Measurements from ENCODE around the gene EHD4.

Gene EHD4

DNA sequence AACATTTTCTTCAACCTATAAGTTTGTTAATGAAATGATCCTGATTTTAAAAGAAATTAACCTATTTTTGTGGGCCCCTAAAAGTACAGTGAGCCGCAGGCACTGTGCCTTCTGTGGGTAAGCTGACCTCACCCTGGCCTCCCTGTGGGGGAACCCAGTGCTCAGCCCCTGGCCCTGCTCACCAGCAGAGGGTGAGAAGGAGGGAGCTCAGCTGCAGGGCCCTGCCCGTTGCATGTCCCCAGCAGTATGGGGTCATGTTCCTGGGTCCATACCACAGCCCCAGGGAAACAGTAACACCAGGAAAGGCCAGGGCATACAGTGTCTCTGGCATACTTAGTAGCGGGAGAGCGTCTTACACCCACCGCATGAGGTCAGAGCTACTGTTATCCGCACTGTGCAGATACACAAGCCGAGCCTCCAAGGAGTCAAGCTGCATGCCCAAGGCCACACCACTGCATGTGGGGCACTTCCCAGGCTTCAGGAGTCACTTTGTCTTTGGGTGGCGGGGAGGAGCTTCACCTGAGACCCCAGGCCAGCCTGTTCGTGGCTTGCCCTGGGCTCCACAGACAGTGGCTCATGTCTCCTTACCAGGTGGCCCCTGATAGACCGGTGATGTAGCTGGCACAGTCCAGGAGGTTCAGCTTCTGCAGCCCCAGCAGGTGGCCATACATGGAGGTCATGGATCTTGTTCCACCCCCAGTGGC is 22.6 kb upstream of the EHD4 start:
- no peak for DNase-seq (ENCODE audit: low spot score)

DNA sequence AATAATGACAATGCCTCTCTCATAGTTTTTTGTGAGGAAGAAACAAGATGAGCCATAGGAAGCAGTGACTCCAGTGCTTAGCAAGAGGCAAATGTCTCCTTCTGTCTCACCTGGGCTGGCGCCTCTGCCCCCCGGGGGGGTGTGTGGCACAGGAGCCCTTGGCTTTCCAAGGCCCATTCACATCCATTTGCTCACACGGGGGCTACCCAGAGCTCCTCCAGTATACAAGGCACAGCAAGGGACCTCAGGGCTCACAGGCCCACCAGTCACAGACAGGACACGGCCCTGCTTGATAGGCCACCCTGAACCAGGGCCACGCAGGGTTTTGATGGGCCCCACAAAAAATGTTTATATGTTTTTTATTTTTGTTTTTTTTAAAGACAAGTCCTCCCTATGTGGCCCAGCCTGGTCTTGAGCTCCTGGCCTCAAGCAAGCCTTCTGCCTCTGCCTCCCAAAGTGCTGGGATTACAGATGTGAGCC is 21.9 kb upstream of the EHD4 start:
- no peak for DNase-seq (ENCODE audit: low spot score)

DNA sequence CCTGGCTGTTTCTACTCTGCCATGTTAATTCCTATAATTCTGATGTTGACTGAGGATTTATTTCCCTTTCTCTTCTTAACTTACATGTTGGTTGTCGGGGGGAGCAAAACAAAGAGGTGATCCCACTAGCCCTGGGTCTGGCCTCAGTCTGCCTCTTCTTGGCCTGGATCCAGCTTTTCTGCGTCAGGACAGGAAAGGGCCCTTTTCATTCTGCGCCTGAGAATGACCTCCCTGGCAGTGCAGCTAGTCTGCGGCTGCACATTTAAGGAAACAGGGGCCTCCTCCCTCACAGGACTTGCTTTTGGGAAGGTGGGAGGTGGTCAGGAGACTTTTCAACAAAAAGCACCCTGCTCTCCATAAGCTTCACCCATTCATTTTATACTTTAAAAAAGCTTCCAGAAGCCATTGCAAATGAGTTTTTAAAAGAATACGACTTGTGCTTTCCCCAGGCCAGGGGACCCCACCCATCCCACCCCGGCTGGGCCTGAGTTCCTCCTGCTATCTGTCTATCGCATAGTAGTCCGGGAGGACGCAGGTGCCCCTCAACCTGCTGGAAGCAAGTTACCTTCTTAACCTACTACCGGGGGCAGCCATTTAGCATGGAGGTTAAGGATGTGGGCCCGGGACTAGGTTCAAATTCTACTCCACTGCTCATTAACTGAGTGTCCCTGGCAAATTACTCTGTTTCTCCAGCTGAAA is 21.3 kb upstream of the EHD4 start:
- no peak for DNase-seq (ENCODE audit: low spot score)

DNA sequence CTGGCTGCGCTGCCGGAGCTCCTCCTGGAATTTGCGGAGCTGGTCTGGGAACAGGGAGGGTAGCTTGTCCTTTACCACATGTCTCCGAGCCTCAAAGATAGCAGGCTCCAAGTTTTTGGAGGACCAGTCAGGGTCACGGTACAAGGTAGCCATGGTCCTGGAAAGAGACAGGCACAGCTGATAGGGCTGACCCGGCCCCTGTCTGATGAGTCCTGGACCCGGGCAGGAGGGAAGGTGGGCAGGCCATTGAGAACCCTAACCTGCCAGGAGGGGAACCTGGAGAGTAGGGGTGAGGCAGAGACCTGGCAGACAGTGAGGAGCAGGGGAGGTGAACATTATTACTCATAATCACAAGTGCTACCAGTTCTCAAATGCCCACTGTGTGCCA is 20.4 kb upstream of the EHD4 start:
- no peak for DNase-seq (ENCODE audit: low spot score)

DNA sequence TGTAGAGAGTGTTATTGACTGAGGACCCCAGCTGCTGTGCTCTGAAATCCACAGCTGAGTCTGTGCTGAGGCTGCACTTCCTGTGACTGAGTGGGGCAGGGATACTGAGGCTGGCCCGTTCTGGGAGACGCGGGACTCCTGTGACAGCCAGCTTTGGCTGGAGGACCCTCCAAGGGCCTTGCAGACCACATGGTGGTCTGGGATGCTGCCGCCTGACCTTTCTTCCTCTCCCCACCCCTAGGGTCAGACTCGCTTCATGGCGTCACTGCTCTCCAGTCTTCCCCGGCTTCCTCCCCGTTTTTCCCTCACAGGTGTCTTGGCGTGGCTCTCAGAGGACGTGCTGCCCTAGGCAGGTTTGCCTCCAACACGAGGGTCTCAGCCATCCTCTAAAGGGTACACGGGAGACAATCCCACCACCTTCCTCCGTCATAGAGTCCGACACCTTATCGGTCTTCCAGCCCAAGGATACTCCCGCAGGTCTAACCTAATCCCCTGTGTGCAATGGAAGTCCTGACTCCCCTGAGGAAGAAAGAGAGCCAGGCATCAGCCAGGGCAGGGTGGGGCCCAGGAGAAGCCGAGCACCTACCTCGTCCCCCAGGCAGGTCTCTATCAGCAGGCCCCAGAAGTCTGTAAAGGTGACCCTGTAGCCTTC is 19.9 kb upstream of the EHD4 start:
- DNase-seq (ENCODE audit: low spot score): no peak

DNA sequence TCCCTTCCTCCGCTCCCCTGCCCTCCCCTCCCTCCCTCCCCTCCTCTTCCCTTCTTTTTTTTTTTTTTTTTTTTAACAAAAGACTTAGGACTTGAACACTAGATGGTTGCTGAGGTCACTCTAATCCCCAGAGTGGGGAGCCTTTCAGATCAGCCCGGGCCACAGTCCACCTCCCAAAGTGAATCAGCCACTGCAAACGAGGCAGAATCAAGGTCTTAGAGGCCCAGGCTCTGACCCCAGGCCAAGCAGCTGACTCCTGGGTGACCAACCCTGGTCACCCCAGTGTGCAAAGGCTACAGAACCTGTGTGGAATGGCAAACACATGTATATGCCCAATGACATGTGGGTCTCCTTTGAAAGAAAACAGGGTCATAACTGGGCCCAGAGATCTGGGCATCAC is 18.3 kb upstream of the EHD4 start:
- DNase-seq (ENCODE audit: low spot score): no peak

DNA sequence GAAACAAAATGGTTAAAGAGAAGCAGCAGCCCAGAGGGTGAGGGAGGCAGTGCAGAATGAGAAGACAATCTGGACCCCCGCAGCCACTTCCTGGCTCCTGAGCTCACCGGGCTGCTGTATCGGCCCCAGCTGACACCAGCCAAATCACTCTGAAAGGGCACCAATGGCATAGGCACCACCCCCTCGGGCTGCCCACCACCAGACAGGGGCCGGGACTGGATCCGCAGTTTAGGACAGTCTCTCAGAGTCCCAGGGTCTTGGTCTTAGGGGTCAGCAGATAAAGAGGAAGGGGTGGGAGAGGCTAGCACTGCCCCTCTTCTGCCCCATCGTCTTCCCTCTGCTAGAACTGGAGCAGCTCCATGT is 17.9 kb upstream of the EHD4 start:
- DNase-seq (ENCODE audit: low spot score): no peak

DNA sequence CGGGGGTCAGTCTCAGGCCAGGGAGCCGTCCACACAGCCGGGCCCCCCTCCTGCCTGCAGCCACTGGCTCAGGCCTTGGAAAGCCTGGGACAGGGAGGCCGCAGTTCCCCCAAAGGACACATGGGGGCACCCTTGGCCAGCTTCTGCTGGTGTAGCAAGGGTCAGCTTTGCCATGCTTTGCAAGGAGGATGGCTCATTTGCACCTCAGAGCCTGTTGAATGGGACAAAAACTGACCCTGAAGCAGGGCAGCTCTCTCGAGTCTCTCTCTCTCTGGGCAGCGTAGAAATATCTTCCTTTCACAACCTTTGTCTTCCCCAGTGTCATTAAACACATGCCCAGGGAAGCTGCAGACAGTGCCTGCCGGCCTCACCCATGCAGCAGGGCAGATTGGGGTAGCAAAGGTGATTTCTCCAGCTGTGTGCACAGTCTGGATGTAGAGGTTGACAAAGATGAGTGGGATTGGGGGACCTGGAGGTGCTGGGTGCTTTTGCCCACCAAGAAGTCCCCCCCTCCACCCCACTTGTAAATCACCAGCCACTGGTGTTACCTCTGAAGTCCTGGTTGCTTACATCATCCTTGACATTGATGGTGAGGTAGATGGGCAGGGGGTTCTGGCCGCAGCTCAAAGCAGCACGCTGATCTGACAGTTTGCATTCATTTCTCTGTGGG is 17.4 kb upstream of the EHD4 start:
- peak; percentile 84 for DNase-seq (ENCODE audit: low spot score)

DNA sequence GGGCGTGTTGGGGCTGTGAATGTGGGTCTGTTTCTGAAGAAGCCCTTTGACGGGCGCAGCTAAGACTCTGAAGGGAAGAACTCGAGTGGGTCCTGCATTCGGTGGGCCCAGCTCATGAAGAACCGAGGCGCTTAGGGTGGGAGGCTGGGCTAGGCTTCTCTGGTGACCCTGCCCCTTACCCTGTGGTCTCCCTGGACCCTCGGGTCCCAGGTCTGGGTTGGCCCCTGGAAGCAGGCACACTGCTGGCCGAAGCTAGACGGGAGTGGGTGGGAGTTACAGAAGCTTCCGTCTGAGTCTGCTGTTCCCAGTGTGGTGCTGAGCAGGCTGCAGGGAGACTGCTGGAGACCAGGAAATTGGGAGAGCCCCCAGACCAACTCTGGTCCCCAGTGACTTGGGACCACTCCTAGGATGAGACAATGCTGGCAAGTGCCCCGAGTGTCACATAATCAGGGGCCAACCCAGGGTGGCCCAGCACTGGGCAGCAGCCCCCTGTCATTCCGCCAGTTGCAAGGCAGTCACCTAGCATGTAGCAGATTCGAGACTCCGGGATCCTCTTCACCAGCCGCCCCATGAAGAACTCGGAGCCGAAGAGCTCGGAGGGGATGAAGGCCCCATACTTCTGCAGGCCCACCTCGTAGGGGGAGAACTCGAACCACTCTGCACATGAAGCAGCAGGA is 16.7 kb upstream of the EHD4 start:
- DNase-seq (ENCODE audit: low spot score): no peak

DNA sequence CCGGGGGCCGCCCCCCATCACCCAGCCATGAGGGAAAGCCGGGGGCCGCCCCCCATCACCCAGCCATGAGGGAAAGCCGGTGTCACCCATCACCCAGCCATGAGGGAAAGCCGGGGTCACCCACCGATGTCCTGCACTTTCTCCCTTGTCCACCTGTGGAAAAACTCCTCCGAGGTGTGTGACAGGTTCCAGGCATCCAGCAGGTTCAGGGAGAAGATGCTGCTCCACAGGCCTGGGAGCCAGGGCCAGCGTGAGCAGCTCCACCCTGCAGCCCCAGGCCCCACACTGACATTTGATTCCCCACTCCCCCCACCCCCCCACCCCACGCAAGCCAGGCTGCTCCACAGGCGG is 15.5 kb upstream of the EHD4 start:
- DNase-seq (ENCODE audit: low spot score): no peak

DNA sequence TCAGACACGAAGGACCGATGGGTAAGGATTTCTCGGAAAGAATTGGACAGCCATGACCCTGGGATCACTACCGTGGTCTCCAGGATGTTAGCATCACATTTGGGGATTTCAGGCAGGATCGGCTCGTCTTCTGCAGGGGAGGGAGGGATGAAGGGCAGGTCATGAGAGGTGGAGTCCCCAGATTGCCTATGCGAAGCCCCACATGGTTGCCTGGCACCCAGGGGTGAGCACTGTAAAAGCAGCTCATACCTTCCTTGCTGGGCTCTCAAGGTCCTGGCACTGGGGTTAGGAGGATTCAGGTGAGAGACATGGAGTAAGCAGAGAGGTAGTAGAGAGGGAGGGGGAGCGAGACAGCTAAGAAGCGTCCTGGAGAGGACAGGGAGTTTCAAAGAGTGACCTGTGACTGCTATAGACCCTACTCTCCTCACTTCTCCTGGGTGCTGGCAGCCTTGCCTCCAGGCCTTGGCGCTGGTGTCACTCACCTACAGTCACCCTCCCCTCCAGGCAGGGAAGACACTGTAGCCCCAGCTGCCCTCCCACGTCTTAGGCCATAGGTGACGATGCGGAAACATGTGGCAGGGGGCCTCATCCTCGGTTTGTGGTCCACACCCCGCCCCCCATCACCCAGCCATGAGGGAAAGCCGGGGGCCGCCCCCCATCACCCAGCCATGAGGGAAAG is 15.0 kb upstream of the EHD4 start:
- no peak for DNase-seq (ENCODE audit: low spot score)

DNA sequence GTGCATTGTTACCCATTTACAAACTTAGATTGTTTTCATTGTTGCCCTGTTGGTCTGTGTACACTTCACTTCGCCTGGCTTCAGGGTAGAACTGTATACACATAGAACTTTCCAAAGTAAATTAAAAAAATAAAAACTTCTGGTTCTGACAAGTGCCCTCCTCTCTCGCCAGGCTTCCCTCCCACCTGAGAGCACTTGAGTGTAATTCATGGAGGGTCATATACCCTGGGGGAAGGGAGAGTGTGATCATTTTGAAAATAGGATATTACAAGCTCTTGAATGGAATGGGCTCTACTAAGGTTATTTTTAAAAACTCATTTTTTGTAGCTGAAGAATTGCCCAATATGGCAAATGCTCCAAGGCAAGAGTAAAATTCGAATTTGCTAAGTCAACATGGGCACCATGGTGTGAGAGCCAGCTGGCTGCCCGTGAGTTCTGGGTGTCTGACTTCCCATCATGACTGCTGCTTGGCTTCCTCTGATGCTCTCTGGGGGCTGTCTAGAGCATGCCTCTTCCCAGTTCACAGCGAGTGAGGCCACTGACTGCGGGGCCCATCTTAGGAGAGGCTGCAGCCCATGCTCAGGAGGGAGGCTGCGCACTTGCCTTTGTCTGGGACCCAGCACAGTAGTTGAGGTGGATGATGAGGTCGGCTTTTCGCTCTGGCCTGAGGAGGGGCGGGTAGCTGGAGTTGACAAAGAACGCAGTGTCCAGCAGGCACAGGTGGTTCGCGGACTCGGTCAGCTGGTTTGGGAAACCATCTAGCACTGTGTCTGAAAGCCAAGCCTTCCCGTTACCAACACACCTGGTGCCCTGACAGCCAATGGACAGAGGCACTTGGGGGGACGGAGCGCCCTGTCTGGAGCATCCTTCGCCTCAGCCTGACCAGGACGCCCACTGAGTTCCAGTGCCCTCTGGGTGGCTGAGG is 13.1 kb upstream of the EHD4 start:
- no peak for DNase-seq (ENCODE audit: low spot score)

DNA sequence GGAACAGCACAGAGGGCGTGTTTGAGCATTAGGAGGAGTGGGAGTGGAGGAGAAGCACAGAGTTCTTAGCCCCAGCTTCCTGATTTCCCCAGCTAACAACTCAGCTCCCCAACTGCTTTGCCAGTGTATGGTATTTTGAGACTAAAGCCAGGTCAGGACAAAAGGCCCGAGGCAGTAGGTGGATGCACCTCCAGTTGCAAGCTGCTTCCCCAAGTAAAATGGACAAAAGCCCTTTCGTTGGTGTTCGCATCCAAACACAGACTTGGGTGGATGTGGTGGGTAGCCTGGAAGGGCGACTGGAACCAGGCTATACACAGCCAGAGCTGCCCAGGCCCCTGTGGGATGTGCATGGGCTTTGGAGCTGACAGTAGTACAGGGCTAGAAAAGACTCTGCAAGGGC is 12.3 kb upstream of the EHD4 start:
- DNase-seq (ENCODE audit: low spot score): no peak

DNA sequence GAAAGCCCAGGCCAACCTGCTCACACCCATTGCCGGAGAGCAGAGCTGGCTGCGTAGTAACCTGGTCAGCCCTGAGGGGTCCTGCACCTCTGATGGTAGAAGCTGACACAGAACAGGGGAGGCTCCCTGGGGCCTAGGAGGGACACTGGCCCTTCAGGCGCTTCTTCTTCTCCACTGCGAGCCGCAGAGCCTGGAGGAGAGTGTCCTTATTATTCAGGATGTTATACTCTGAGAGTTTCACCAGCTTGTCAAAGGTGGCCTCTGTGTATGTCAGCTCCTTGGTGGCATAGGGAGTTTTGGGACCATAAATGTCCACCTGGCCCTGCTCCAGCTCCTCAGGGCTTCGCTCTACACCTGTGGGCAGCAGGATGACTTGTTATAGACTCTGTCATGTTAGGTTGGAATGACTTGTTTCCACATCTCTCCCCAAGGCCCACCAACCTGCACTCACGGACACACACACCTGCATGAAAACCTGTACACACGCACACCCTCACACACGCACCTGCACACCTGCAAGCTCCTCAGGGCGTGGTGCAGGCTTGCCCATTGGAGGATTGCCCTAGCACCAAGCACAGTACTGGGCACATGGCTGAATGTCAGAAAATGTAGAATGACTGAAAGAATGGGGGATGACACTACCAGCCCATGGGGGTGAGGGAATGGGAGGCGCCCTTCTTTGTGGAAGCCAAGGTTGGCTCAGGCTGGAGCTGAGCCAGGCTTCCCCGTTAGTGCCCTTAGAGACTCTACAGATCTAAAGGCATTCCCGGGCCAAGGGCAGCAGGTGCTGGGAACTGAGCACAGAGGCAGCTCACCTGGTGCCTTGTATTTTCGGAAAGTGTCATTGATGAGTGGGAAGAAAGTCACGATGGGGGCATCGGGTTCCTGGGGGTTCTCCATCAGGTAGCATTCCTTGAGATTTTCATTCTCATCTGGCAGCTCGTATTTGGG is 11.5 kb upstream of the EHD4 start:
- no peak for DNase-seq (ENCODE audit: low spot score)

DNA sequence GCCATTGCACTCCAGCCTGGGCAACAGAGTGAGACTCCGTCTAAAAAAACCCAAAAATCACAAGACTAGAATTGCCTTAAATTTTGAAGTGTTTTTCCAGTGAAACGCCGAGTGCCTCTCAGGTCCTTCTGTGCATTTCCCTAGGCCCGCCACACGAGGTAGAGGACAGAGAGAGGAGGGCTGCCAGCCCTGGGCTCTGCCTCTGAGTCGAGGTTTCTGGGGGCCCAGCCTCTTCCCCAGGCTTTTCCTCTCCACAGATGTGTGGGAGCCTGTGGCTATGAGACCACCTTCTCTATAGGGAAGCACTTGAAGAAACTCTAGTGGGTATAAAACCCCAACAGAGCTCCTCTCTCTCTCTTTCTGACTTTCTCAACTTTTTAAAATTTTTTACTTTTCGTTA is 10.9 kb upstream of the EHD4 start:
- DNase-seq (ENCODE audit: low spot score): no peak

DNA sequence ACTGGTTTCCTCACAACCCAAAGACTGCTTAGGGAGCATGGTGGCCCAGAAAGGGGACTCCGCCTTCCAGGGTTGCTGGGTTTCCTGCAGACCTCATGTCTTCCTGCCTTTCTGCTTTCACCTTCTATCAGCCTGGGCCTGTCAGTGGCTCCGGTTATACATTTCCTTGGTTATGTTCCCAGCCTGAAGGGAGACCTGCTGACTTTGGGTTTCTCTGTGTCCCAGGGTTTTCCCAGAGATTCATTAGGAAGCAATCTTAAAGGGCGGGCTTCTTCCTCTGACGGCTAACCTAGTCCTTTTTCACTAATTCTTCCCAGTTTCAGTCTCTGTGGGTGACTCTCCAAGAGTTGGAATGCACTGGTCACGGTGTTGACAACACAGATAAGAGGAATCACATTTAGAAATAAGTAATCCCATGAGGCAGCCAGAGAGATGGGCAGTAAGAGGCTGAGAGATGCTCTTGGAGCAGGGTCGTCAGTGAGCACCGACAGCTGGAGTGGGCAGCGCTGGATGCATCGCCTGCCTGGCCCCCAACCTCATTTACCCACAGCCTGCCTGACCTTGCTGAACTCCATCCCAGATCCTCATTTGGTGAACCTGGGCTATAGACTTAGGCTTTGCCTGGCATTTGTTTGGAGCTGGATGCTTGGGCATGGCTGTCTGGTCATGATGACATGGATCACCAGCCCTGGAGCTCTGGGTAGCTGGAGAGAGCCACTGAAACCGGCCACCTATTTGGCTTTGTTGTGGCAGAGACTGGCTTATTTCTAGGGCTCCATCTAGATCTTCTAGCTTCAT is 10.0 kb upstream of the EHD4 start:
- no peak for DNase-seq (ENCODE audit: low spot score)

DNA sequence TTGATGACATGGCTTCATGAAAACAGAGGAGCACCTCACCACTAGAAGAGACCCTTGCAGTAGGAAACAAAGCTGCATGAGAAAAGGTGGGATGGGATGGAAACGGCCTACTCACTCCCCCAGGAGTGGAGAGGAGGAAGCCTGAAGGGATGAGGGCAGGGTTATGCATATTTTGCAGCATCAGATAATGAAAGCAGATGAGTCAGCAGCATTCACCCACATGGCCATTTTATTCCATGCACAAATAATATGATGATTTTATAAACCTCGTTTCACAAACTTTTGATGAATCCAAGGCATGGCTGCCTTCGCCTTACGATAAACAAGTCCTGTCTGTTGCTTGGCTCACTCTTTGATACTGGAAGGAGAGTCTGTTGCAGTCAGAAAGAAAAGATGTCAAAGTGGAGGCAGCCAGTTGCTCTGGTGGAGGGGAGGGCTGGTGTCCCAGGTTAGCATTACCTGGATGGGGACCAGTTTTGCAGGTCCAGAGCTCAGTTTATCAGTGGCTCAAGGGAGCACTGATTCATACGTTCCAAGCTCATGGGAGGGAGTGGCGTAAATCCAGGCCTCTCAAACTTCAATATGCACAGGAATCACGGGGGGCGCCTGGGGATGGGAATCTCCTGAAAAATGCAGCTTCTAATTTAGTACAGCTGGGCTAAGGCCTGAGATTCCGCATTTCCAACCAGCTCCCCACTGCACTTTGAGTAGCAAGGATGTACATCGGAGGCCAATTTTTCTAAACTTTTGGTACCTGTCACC is 9.2 kb upstream of the EHD4 start:
- DNase-seq (ENCODE audit: low spot score): no peak

All from Ammon's horn (tissue), 1 donor.